HUES6 (cell line): ENCODE data around the gene UNC119B.

ENCODE experiments used
- H3K27ac ChIP-seq: 2 replicates; pipeline ENCODE4 v1.7.0; 2013; ENCODE audit warnings: low read depth, mild to moderate bottlenecking, low read length, inconsistent platforms
- H3K27me3 ChIP-seq: 2 replicates; pipeline ENCODE4 v1.6.1; 2013; ENCODE audit warnings: low read length; ENCODE audit not compliant: control insufficient read depth, insufficient read depth
- H3K36me3 ChIP-seq: 2 replicates; pipeline ENCODE4 v1.6.1; 2013; ENCODE audit warnings: low read length; ENCODE audit not compliant: control insufficient read depth, insufficient read depth
- H3K4me1 ChIP-seq: 2 replicates; pipeline ENCODE4 v1.6.1; 2013; ENCODE audit warnings: low read length; ENCODE audit not compliant: control insufficient read depth, insufficient read depth
- H3K4me3 ChIP-seq: 2 replicates; pipeline ENCODE4 v1.5.1; 2013; ENCODE audit warnings: low read depth, low read length
- H3K9ac ChIP-seq: one replicate; pipeline ENCODE4 v1.6.1; 2013; ENCODE audit warnings: mild to moderate bottlenecking, low read length
- H3K9me3 ChIP-seq: 2 replicates; pipeline ENCODE4 v1.6.1; 2013; ENCODE audit warnings: low read depth, low read length; ENCODE audit not compliant: control insufficient read depth, insufficient read depth

Gene UNC119B

DNA sequence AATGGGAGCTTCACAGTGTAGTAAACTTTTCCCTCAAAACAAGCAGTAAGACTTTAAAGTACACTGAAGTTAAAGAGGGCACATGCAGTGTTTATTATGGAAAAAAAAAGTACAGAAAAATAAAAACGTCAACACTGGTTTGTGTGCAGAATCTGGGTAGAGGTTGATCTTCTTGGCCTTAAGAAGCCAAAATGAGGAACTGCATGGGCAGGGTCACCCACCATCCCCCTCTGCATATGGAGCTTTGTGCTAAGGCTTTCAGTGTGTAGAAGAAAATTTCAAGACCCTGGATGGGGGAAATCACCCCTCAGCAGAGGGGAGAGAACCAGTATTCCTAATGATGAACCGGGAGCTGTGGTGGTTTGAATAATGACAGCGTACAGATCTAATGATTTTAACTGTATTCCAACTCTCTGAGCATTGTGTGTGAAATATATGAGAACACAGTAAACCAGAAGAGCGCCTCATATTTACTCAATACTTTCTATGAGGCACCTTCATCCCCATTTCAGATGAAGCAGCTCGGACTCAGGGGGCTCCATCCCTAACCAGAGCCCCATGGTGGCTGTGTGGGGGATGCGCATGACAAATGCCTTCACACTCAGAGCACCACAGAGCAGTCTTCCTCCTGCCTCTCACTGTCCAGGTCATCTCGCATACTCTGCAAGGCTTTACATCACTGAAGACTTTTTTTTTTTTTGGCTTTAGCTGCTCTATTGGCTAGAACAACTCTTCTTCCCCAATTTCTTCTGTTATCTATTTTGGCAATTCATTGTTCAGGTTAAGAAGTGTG lies 48.7 kb downstream of the UNC119B start:
- no peak overlapping the region for H3K4me3 ChIP-seq
- H3K27ac ChIP-seq, result no peak overlapping the region

DNA sequence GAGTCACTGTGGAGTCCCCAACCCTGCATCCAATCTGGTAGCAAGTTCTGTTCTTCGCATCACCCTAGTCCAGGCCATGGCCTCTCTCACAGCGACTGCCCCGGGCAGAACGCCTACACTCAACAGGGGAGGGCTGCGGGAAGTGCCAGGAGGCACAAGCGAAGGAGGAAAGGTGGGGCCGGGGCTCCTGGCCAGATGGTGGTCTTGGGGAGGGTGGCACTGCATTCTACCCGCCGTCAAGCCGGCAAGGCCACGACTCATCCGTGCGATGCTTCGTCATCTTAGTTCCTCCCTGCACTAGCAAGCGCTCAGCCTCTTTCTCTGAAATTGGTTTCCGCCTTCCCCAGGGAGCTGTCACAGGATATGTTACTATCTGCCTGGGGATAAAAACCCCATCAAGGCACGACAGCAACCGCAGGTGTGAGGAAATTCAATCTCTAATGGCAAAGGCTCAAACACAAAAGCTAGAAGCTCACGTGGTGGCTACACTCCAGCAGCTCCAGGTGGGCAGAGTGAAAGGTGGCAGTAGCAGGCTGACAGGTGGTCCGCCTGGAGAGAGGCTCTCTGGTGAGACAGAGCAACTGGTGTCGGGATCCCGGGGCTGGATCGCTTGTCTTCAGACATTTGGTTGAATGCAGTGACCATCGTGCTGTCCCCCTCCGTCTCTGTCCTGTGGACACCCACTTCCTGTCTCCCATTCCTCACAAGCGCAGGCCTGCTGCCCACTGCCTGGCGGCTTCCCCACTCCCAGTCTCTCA lies 49.5 kb downstream of the UNC119B start:
- Histone ChIP-seq H3K4me1 (peaks cover 9% of the 10 kb centered on the region; the same call in 1 of the 2 replicates), H3K27me3 (no peaks in the 10 kb centered on the region), H3K27ac (no peak overlapping the region), H3K9ac (no peak overlapping the region), H3K36me3 (peaks cover 25% of the 10 kb centered on the region), H3K4me3 (no peak overlapping the region), H3K9me3 (no peaks in the 10 kb centered on the region)

More for the DNA sequence above, 48.7 kb downstream of the UNC119B start:
- Histone ChIP-seq H3K4me1 (peaks cover 9% of the 10 kb centered on the region; the same call in 1 of the 2 replicates), H3K9ac (no peak overlapping the region), H3K27me3 (no peaks in the 10 kb centered on the region), H3K36me3 (peaks cover 18% of the 10 kb centered on the region), H3K9me3 (no peaks in the 10 kb centered on the region)

GRCh38 chr12:120760349-120761254 lies 50.3 kb downstream of the UNC119B start:
- no peaks in the 10 kb centered on the region for H3K27me3 ChIP-seq

DNA sequence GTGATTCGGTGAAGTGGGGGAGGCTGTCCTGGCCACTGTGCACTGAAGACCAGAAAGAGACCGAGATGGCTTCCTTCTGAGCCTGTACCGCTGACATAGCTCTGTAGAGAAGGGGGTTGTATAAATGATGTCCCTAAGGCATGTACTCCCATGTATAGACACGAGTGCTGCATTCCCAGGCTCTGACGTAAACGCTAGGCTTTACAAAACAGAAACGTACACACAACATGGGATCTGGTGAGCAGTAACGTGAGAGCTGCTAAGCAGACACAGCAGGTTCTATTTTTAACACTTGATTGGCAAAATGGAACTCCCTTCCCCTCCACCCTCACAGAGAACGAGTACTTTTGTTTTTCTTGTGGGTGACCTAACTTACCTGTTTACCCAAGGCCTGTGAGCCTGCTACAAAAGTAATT lies 51.3 kb downstream of the UNC119B start:
- Histone ChIP-seq H3K9me3 (no peaks in the 10 kb centered on the region), H3K27ac (no peak overlapping the region), H3K9ac (no peak overlapping the region), H3K36me3 (peaks cover 37% of the 10 kb centered on the region), H3K27me3 (no peaks in the 10 kb centered on the region), H3K4me1 (peaks cover 9% of the 10 kb centered on the region; the same call in 1 of the 2 replicates), H3K4me3 (no peak overlapping the region)

More at GRCh38 chr12:120760349-120761254, 50.3 kb downstream of the UNC119B start:
- H3K4me3 ChIP-seq, result no peak overlapping the region
- no peaks in the 10 kb centered on the region for H3K9me3 ChIP-seq
- no peak overlapping the region for H3K9ac ChIP-seq
- H3K27ac ChIP-seq, result no peak overlapping the region
- peaks cover 9% of the 10 kb centered on the region; the same call in 1 of the 2 replicates for H3K4me1 ChIP-seq
- peaks cover 28% of the 10 kb centered on the region for H3K36me3 ChIP-seq

- no peaks in the 10 kb centered on the region for H3K9me3 ChIP-seq
- H3K27me3 ChIP-seq, result no peaks in the 10 kb centered on the region
- H3K9ac ChIP-seq, result no peak overlapping the region
- H3K27ac ChIP-seq, result no peak overlapping the region
- H3K36me3 ChIP-seq, result peaks cover 43% of the 10 kb centered on the region
- no peak overlapping the region for H3K4me3 ChIP-seq
- peaks cover 9% of the 10 kb centered on the region; the same call in 1 of the 2 replicates for H3K4me1 ChIP-seq
Measured at GRCh38 chr12:120762086-120762485, 51.8 kb downstream of the UNC119B start.

DNA sequence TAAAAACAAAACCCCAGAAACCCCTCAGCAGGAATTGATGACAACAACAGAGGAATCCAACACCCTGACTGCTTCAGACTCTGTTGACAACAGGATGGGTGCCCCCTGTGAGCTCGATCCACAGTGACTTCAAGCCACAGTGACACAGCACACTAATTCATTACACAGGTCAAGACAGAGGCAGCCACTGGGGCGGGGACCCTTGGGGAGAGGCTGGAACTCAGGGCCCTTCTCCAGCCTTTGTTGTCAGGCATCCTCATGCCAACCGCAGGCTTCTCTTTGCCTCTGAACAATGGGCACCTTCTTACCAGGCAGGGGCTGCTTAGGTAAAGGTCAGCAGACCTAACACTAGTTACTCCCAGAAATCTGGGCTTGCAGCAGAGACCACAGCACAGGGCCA lies 53.0 kb downstream of the UNC119B start:
- H3K9ac ChIP-seq, result no peak overlapping the region
- H3K4me1 ChIP-seq, result peaks cover 9% of the 10 kb centered on the region; the same call in 1 of the 2 replicates
- no peaks in the 10 kb centered on the region for H3K27me3 ChIP-seq
- no peak overlapping the region for H3K4me3 ChIP-seq
- peaks cover 54% of the 10 kb centered on the region for H3K36me3 ChIP-seq
- no peaks in the 10 kb centered on the region for H3K9me3 ChIP-seq
- no peak overlapping the region for H3K27ac ChIP-seq

GRCh38 chr12:120764816-120765215 lies 54.6 kb downstream of the UNC119B start:
- H3K27me3 ChIP-seq, result no peaks in the 10 kb centered on the region
- H3K9ac ChIP-seq, result no peak overlapping the region
- peaks cover 66% of the 10 kb centered on the region for H3K36me3 ChIP-seq
- no peak overlapping the region for H3K27ac ChIP-seq
- H3K9me3 ChIP-seq, result no peaks in the 10 kb centered on the region
- peaks cover 1% of the 10 kb centered on the region; the same call in 1 of the 2 replicates for H3K4me1 ChIP-seq
- no peak overlapping the region for H3K4me3 ChIP-seq

DNA sequence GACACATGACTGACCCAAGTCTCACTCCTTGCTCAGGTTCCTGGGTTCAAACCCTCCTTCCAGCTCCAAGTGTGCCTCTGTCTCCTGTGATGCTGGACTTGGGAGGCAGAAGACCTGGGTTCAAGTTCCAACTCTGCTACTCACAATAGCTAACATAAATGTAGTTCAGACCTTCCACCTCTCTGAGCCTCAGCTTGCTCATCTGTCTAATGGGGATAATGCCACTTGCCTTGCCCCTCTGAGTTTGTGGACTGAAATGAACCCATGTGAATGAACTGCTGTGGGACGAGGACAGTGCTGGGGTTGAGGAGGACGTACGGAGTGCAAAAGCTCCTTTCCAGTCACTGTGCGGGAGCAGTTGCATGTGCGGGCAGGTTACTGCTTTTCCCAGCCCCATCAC lies 56.3 kb downstream of the UNC119B start:
- Histone ChIP-seq H3K27ac (no peak overlapping the region), H3K4me3 (no peak overlapping the region), H3K27me3 (no peaks in the 10 kb centered on the region), H3K9me3 (no peaks in the 10 kb centered on the region), H3K36me3 (peaks cover 62% of the 10 kb centered on the region), H3K9ac (no peak overlapping the region), H3K4me1 (no peaks in the 10 kb centered on the region)

- H3K27me3 ChIP-seq, result no peaks in the 10 kb centered on the region
- no peaks in the 10 kb centered on the region for H3K9me3 ChIP-seq
- no peak overlapping the region for H3K27ac ChIP-seq
- H3K4me1 ChIP-seq, result no peaks in the 10 kb centered on the region
- no peak overlapping the region for H3K9ac ChIP-seq
- peaks cover 60% of the 10 kb centered on the region for H3K36me3 ChIP-seq
- H3K4me3 ChIP-seq, result no peak overlapping the region
Measured at GRCh38 chr12:120767071-120768024, 57.1 kb downstream of the UNC119B start.

- Histone ChIP-seq H3K36me3 (peaks cover 33% of the 10 kb centered on the region), H3K4me1 (no peaks in the 10 kb centered on the region), H3K27me3 (no peaks in the 10 kb centered on the region), H3K9me3 (no peaks in the 10 kb centered on the region), H3K4me3 (no peak overlapping the region), H3K9ac (no peak overlapping the region), H3K27ac (no peak overlapping the region)
Measured at GRCh38 chr12:120771097-120771496, 60.8 kb downstream of the UNC119B start.
